Esophagus squamous epithelium (tissue), 4 donors: ENCODE data around the gene CYP3A5.
"Not testable (repeated sequence)": the region's sequence is repeated elsewhere in the genome, so short reads cannot be mapped to it uniquely, and the experiment has no call there.

Experiments
- CTCF ChIP-seq, 6 experiments: fragments of 450-650 bp in 4 of 6; fragments of 200-600 bp in 2 of 6; sonication (generic) in 2 of 6; IDR thresholded peaks; one replicate each; pipeline ENCODE4 v1.5.1; 2016 to 2019; ENCODE audit warnings: antibody characterized with exemption in 6 of 6, mild to moderate bottlenecking in 4 of 6, moderate library complexity in 4 of 6
- POLR2A ChIP-seq, 4 donors: fragments of 450-650 bp; IDR thresholded peaks; one replicate each; pipeline ENCODE4 v1.6.1; 2017; ENCODE audit warnings: antibody characterized with exemption in 4 of 4, mild to moderate bottlenecking in 4 of 4, moderate library complexity in 3 of 4

GRCh38 chr7:99637414-99637813, 42.4 kb downstream of the CYP3A5 start:
- not testable (repeated sequence) for TF ChIP-seq CTCF, POLR2A (IDR thresholded peaks at IDR 0.05)
